Muscle of arm (tissue), 12 donors: ENCODE data around the gene TLR2. TPM values are rescaled to one million over a fixed set of nuclear protein-coding genes. Genes with fewer than 3 reads are reported as not detected.
"Not testable (repeated sequence)": the region's sequence is repeated elsewhere in the genome, so short reads cannot be mapped to it uniquely, and the experiment has no call there.

ENCODE experiments used
- DNase-seq: peaks from one replicate; pipeline ENCODE4 v3.0.0-alpha.2; 2013
- polyA plus RNA-seq, 12 donors: library from polyadenylated mRNA; unstranded; fragments of 120-200 nt; gene quantifications; one replicate each; pipeline ENCODE4 v1.2.1, GENCODE V29; 2013; ENCODE audit not compliant: insufficient read length in 12 of 12

Gene TLR2
- polyA plus RNA-seq, 12 donors, result 1.4 to 8.2 (median 2.7) TPM; not detected in 1

GRCh38 chr4:153655002-153655541 lies 29.0 kb upstream of the TLR2 start:
- DNase-seq, result no peak

GRCh38 chr4:153655928-153656327 lies 28.2 kb upstream of the TLR2 start:
- DNase-seq, result no peak

GRCh38 chr4:153661215-153661822 lies 22.8 kb upstream of the TLR2 start:
- DNase-seq, result no peak

GRCh38 chr4:153661908-153662307 lies 22.2 kb upstream of the TLR2 start:
- no peak for DNase-seq

GRCh38 chr4:153663667-153664066 lies 20.4 kb upstream of the TLR2 start:
- DNase-seq, result no peak

- not testable (repeated sequence) for DNase-seq
Observed at GRCh38 chr4:153666505-153666904, 17.6 kb upstream of the TLR2 start.

- DNase-seq, result no peak
Observed at GRCh38 chr4:153668647-153669046, 15.4 kb upstream of the TLR2 start.

- no peak for DNase-seq
Observed at GRCh38 chr4:153669838-153670237, 14.2 kb upstream of the TLR2 start.

- DNase-seq, result no peak
Observed at GRCh38 chr4:153676486-153676885, 7.6 kb upstream of the TLR2 start.

- DNase-seq, result no peak
Observed at GRCh38 chr4:153676984-153677383, 7.1 kb upstream of the TLR2 start.

GRCh38 chr4:153679486-153679885 lies 4.6 kb upstream of the TLR2 start:
- no peak for DNase-seq

- no peak for DNase-seq
Observed at GRCh38 chr4:153683763-153684181, 308 bp upstream of the TLR2 start.

GRCh38 chr4:153684971-153685371 lies 891 bp downstream of the TLR2 start:
- DNase-seq, result no peak

- no peak for DNase-seq
Observed at GRCh38 chr4:153704522-153704921, 20.4 kb downstream of the TLR2 start.

- no peak for DNase-seq
Observed at GRCh38 chr4:153705743-153706468, 21.8 kb downstream of the TLR2 start.

- no peak for DNase-seq
Observed at GRCh38 chr4:153706519-153706918, 22.4 kb downstream of the TLR2 start.

- no peak for DNase-seq
Observed at GRCh38 chr4:153710681-153711080, 26.6 kb downstream of the TLR2 start.

GRCh38 chr4:153713866-153714646 lies 30.0 kb downstream of the TLR2 start:
- no peak for DNase-seq

GRCh38 chr4:153722036-153722435 lies 38.0 kb downstream of the TLR2 start:
- DNase-seq, result no peak

- no peak for DNase-seq
Observed at GRCh38 chr4:153724606-153725005, 40.5 kb downstream of the TLR2 start.

- DNase-seq, result peak; percentile 41
Observed at GRCh38 chr4:153725136-153725830, 41.2 kb downstream of the TLR2 start.

- no peak for DNase-seq
Observed at GRCh38 chr4:153725831-153726154, 41.7 kb downstream of the TLR2 start.
